PC-3 (cell line): Measurements from ENCODE around the gene CYLD.

Experiments used
- CTCF ChIP-seq: fragments of 300-600 bp; sonication (generic); conservative IDR thresholded peaks from 2 replicates; pipeline ENCODE4 v1.5.1; 2017; ENCODE audit warnings: antibody characterized with exemption, low read depth, mild to moderate bottlenecking, low read length
- EZH2 ChIP-seq: fragments of 300-600 bp; sonication (generic); IDR thresholded peaks from one replicate; pipeline ENCODE4 v1.6.1; 2017; ENCODE audit warnings: antibody characterized with exemption, mild to moderate bottlenecking, low read length; ENCODE audit not compliant: unreplicated experiment

- TF ChIP-seq CTCF: no peak
- no peak for TF ChIP-seq EZH2
Measured at GRCh38 chr16:50776037-50776436, 34.2 kb downstream of the CYLD start.
